AG10803 (cell line): ENCODE measurements around the gene CELF2.

Source experiments
- DNase-seq: peaks from one replicate; pipeline ENCODE4 v3.0.0; 2010; ENCODE audit warnings: low read depth
- H3K4me3 ChIP-seq: 2 replicates; pipeline ENCODE4 v1.5.1; 2011; ENCODE audit warnings: mild to moderate bottlenecking, low read length, control low read depth
- TF ChIP-seq, protein P1 (sequence below): conservative IDR thresholded peaks from 2 replicates; pipeline ENCODE4 v1.5.1; 2011; ENCODE audit warnings: mild to moderate bottlenecking, low read length, control low read depth, inconsistent platforms

Gene CELF2

GRCh38 chr10:11330383-11331045 lies 312.8 kb downstream of the CELF2 start:
- no peak overlapping the region for H3K4me3 ChIP-seq
- DNase-seq: peak; percentile 59
- TF ChIP-seq, protein P1, sequence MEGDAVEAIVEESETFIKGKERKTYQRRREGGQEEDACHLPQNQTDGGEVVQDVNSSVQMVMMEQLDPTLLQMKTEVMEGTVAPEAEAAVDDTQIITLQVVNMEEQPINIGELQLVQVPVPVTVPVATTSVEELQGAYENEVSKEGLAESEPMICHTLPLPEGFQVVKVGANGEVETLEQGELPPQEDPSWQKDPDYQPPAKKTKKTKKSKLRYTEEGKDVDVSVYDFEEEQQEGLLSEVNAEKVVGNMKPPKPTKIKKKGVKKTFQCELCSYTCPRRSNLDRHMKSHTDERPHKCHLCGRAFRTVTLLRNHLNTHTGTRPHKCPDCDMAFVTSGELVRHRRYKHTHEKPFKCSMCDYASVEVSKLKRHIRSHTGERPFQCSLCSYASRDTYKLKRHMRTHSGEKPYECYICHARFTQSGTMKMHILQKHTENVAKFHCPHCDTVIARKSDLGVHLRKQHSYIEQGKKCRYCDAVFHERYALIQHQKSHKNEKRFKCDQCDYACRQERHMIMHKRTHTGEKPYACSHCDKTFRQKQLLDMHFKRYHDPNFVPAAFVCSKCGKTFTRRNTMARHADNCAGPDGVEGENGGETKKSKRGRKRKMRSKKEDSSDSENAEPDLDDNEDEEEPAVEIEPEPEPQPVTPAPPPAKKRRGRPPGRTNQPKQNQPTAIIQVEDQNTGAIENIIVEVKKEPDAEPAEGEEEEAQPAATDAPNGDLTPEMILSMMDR: no peak

DNA sequence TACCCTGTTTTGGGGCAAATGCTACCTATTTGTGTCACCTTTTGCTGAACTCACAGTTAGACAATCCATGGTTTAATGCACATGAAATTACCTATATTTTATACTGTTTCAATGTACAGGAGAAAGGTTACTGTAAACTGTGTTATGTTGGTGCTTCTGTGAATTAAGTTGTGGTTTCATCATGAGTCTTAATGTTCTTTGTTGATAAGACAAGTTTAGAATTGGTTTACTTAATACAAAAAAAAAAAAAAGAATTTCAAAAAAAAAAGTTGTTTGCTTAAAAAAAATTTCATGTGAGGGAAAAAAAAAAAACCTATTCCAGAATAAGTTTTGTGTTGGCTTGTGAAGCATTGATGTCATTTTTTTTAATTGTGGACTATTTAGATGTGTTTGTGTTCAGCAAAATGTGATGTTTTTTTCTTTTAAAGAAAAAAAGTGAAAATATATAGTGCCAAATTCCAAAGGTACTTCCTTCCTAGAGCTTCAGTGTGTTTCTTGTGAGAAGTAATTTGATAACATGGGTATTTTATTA lies 313.4 kb downstream of the CELF2 start:
- TF ChIP-seq, protein P1: no peak
- no peak overlapping the region for H3K4me3 ChIP-seq
- DNase-seq: no peak

GRCh38 chr10:11331726-11332125 lies 314.1 kb downstream of the CELF2 start:
- TF ChIP-seq, protein P1: no peak
- no peak for DNase-seq
- H3K4me3 ChIP-seq: no peak overlapping the region

DNA sequence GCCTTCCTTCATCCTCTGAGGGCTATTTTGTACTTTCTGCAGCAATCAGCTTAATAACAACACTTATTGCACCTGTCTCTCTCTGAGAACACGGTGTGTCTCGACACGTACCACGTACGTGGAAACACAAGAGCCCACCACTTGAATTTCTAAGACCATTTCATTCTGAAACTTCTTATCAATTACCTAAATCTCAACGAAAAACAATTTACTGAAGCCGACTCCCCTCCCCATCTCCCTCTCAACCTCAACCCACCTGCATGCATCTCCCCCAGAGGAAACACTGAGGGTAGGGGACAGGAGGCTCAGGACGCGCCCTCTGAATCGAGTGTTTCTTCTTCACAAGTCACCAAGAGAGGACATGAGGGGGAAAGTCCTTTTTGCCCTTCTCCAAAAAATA lies 315.2 kb downstream of the CELF2 start:
- no peak for DNase-seq
- TF ChIP-seq, protein P1: no peak
- no peak overlapping the region for H3K4me3 ChIP-seq

DNA sequence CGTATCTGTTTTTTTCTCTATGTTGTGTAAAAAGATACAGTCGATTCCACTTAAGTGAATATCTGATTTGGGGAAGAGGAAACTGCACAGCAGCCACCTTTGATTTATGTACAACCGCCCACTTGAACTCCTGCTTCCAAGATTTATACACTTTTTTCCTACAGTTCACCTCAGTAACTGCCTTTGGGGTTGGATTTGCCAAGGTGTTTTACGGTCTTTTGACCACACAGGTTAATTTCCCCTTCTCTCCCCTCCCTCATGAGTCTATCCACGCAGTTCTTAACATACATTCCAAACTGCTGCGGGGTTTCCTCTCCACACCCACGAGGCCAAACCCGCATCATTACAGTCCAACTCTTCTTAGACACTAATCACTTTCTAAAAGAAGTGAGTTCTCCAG lies 316.8 kb downstream of the CELF2 start:
- DNase-seq: no peak
- no peak overlapping the region for H3K4me3 ChIP-seq
- TF ChIP-seq, protein P1: no peak

- no peak overlapping the region for H3K4me3 ChIP-seq
- no peak for DNase-seq
- TF ChIP-seq, protein P1: no peak
Observed at GRCh38 chr10:11335167-11335652, 317.5 kb downstream of the CELF2 start.

- TF ChIP-seq, protein P1: no peak
- no peak for DNase-seq
- no peak overlapping the region for H3K4me3 ChIP-seq
Observed at GRCh38 chr10:11335881-11336430, 318.3 kb downstream of the CELF2 start.
